GM12878 (cell line): Measurements from ENCODE around the gene MACF1. TPM values are rescaled to one million over a fixed set of nuclear protein-coding genes. Genes with fewer than 3 reads are reported as not detected.

Experiments used
- ATAC-seq: fragments of 200-7000 bp; cut with Tn5 transposase; 3 replicates; pipeline ENCODE4 v1.9.1; 2020; ENCODE audit warnings: mild to moderate bottlenecking, moderate library complexity
- BruUV-seq: library from RNA; stranded (reverse); fragments of 400-500 nt; replicated peaks from 2 replicates; lab custom pipeline; 2021; lab: Mats Ljungman, UMichigan
- CTCF ChIA-PET: fragments of 300-600 bp; sonication (Branson Sonifier 250); formaldehyde crosslinking; extraction: SDS; loops from one replicate; lab custom pipeline; 2021; ENCODE audit warnings: inconsistent platforms; lab: Yijun Ruan, JAX
- POLR2A ChIA-PET: fragments of 350-600 bp; formaldehyde crosslinking; extraction: SDS; loops from one replicate; lab custom pipeline; 2021; ENCODE audit warnings: inconsistent platforms; lab: Charles Lee
- RAD21 ChIA-PET: fragments of 300-600 bp; sonication (Branson Sonifier 250); formaldehyde crosslinking; loops from one replicate; lab custom pipeline; 2023; ENCODE audit warnings: antibody characterized with exemption; ENCODE audit not compliant: unreplicated experiment; lab: Charles Lee
- SMC1A ChIA-PET: fragments of 300-600 bp; sonication (Branson Sonifier 250); formaldehyde crosslinking; loops from one replicate; lab custom pipeline; 2023; ENCODE audit not compliant: unreplicated experiment, uncharacterized antibody; lab: Charles Lee
- DNase-seq: peaks from one replicate; pipeline ENCODE4 v3.0.0-alpha.2; 2011; ENCODE audit warnings: low read depth, low spot score
- FAIRE-seq: peaks from 3 replicates; lab custom pipeline; 2011; peaks lifted over from hg19 to GRCh38; lab: Jason Lieb, UNC
- H2AFZ ChIP-seq: 2 replicates; pipeline ENCODE4 v1.6.0; 2011; ENCODE audit warnings: low read depth, low read length, control low read depth; ENCODE audit not compliant: control insufficient read depth
- H3K27ac ChIP-seq: 2 replicates; pipeline ENCODE4 v1.5.1; 2011; ENCODE audit warnings: control low read depth; ENCODE audit not compliant: control insufficient read depth, insufficient read depth
- H3K27me3 ChIP-seq, 2 experiments: replicated peaks in 1 of 2; 2 replicates each; pipeline versions ENCODE4 v1.6.0 to v1.6.1; 2011; ENCODE audit warnings: low read length in 1 of 2; ENCODE audit not compliant: control insufficient read depth in 2 of 2, insufficient read depth in 2 of 2
- H3K36me3 ChIP-seq, 2 experiments: 2 replicates each; pipeline ENCODE4 v1.5.1; 2011; ENCODE audit warnings: low read length in 1 of 2; ENCODE audit not compliant: control insufficient read depth in 2 of 2, insufficient read depth in 2 of 2
- H3K4me1 ChIP-seq: 2 replicates; pipeline ENCODE4 v1.6.1; 2011; ENCODE audit warnings: mild to moderate bottlenecking, low read length, moderate library complexity, mixed read lengths; ENCODE audit not compliant: control insufficient read depth, insufficient read depth
- H3K4me2 ChIP-seq: 2 replicates; pipeline ENCODE4 v1.6.0; 2011; ENCODE audit warnings: control low read depth; ENCODE audit not compliant: control insufficient read depth, insufficient read depth
- H3K4me3 ChIP-seq: fragments of 200-600 bp; sonication (generic); 2 replicates; pipeline ENCODE4 v1.5.1; 2016
- H3K79me2 ChIP-seq: 2 replicates; pipeline ENCODE4 v1.6.0; 2011; ENCODE audit warnings: low read length; ENCODE audit not compliant: control insufficient read depth, insufficient read depth
- H3K9ac ChIP-seq: 2 replicates; pipeline ENCODE4 v1.8.0; 2011; ENCODE audit warnings: low read length, control low read depth, mixed read lengths; ENCODE audit not compliant: control insufficient read depth, insufficient read depth
- H3K9me3 ChIP-seq: replicated peaks from 3 replicates; pipeline ENCODE4 v1.5.1; 2011; ENCODE audit warnings: mild to moderate bottlenecking, low read length; ENCODE audit not compliant: control insufficient read depth, insufficient read depth
- H4K20me1 ChIP-seq: 2 replicates; pipeline ENCODE4 v1.6.0; 2011; ENCODE audit not compliant: control insufficient read depth, insufficient read depth
- ASH2L ChIP-seq: fragments of 300-600, 200-600 bp; sonication (generic); IDR thresholded peaks from 2 replicates; pipeline ENCODE4 v1.6.1; 2017; ENCODE audit warnings: low read depth, mild to moderate bottlenecking, borderline replicate concordance
- ATF7 ChIP-seq: fragments of 450-650 bp; IDR thresholded peaks from 2 replicates; pipeline ENCODE4 v1.6.1; 2016; ENCODE audit warnings: low read depth, mild to moderate bottlenecking
- CEBPB ChIP-seq, 2 experiments: fragments of 150-350 bp in 1 of 2; IDR thresholded peaks; 2 replicates each; pipeline ENCODE4 v1.6.1; 2012 to 2014; ENCODE audit warnings: low read depth in 2 of 2, low read length in 2 of 2, borderline replicate concordance in 1 of 2, inconsistent platforms in 1 of 2
- FOXK2 ChIP-seq: fragments of 450-650 bp; IDR thresholded peaks from 2 replicates; pipeline ENCODE4 v1.6.1; 2017; ENCODE audit warnings: mild to moderate bottlenecking, moderate library complexity
- HDGF ChIP-seq: fragments of 450-650 bp; IDR thresholded peaks from 2 replicates; pipeline ENCODE4 v1.6.1; 2016; ENCODE audit warnings: antibody characterized with exemption
- IKZF2 ChIP-seq, 2 experiments: fragments of 450-650 bp; IDR thresholded peaks; 2 replicates each; pipeline ENCODE4 v1.6.1; 2017; ENCODE audit warnings: mild to moderate bottlenecking in 2 of 2, moderate library complexity in 2 of 2
- JUNB ChIP-seq: IDR thresholded peaks from 2 replicates; pipeline ENCODE4 v1.6.1; 2016; ENCODE audit warnings: antibody characterized with exemption, mild to moderate bottlenecking
- MTA2 ChIP-seq: fragments of 450-650 bp; IDR thresholded peaks from 2 replicates; pipeline ENCODE4 v1.6.1; 2016; ENCODE audit warnings: low read depth, mild to moderate bottlenecking, moderate library complexity
- MTA3 ChIP-seq: IDR thresholded peaks from 2 replicates; pipeline ENCODE4 v1.6.1; 2012; ENCODE audit warnings: low read length, inconsistent platforms, borderline replicate concordance
- NBN ChIP-seq: fragments of 450-650 bp; IDR thresholded peaks from 2 replicates; pipeline ENCODE4 v1.6.1; 2016
- NFIC ChIP-seq: IDR thresholded peaks from 2 replicates; pipeline ENCODE4 v1.6.1; 2012; ENCODE audit warnings: low read depth, mild to moderate bottlenecking, inconsistent platforms, low read length, moderate library complexity
- NFYB ChIP-seq: IDR thresholded peaks from 2 replicates; pipeline ENCODE4 v1.6.1; 2011; ENCODE audit warnings: low read depth, mild to moderate bottlenecking, low read length, improper control_type of control experiment, moderate library complexity; ENCODE audit not compliant: insufficient read depth
- NR2C1 ChIP-seq: fragments of 450-650 bp; IDR thresholded peaks from 2 replicates; pipeline ENCODE4 v1.6.1; 2017; ENCODE audit warnings: antibody characterized with exemption, mild to moderate bottlenecking, moderate library complexity
- POLR2A ChIP-seq: IDR thresholded peaks from 2 replicates; pipeline ENCODE4 v1.6.1; 2011; ENCODE audit warnings: low read depth, mild to moderate bottlenecking, low read length
- STAT1 ChIP-seq: fragments of 450-650 bp; conservative IDR thresholded peaks from 2 replicates; pipeline ENCODE4 v1.6.1; 2014; ENCODE audit warnings: antibody characterized with exemption, mild to moderate bottlenecking
- TAF1 ChIP-seq: IDR thresholded peaks from 2 replicates; pipeline ENCODE4 v1.6.1; 2011; ENCODE audit warnings: mild to moderate bottlenecking, low read depth, low read length, borderline replicate concordance
- ZNF384 ChIP-seq: IDR thresholded peaks from 2 replicates; pipeline ENCODE4 v1.6.1; 2012; ENCODE audit warnings: low read depth, mild to moderate bottlenecking, low read length, improper control_type of control experiment, borderline replicate concordance
- WGBS: methylation state at CpG from one replicate; pipeline ENCODE4 v1.1.6; 2016; ENCODE audit warnings: low lambda C conversion rate; ENCODE audit not compliant: insufficient replicate concordance, insufficient coverage; ENCODE audit errors: missing lambda C conversion rate; 5-methylcytosine and 5-hydroxymethylcytosine counted together
- in situ Hi-C: fragments of 300-500 bp; cut with MboI; formaldehyde crosslinking; loops from 9 replicates; pipeline ENCODE4 v1.14.3; 2018; ENCODE audit warnings: mixed read lengths
- intact Hi-C: fragments of 100-400 bp; cut with micrococcal nuclease; formaldehyde crosslinking; loops from one replicate; pipeline ENCODE4 v1.14.2; 2022; ENCODE audit not compliant: unreplicated experiment
- polyA plus RNA-seq, 11 experiments: library from polyadenylated mRNA; depleted of rRNA in 4 of 11; unstranded in 6 of 11; stranded (reverse) in 5 of 11; fragments of >200 nt; fragmentation: Nextera tagmentation in 4 of 11; fragmentation: Illumina TruSeq in 1 of 11; extraction: Ambion mirVana in 4 of 11; extraction: Trizol in 1 of 11; gene quantifications; 1 replicate in 1 of 11; 2 replicates in 10 of 11; pipeline versions ENCODE4 v1.2.1 to v1.2.3, GENCODE V29; 2011 to 2016; ENCODE audit warnings: inconsistent platforms in 2 of 11, missing spikeins in 2 of 11, low read depth in 1 of 11
- total RNA-seq, 4 experiments: library from RNA; depleted of rRNA in 3 of 4; stranded (reverse); fragments of >200 nt in 3 of 4; fragmentation: Illumina TruSeq in 1 of 4; extraction: Trizol in 1 of 4; gene quantifications; 2 replicates each; pipeline versions ENCODE4 v1.2.1 to v1.2.3, GENCODE V29; 2013 to 2021
- TF ChIP-seq, protein P1 (sequence below): fragments of 450-650 bp; IDR thresholded peaks from 2 replicates; pipeline ENCODE4 v1.6.1; 2016; ENCODE audit warnings: mild to moderate bottlenecking

MACF1 gene
- total and polyA plus RNA-seq, 10 of the 15 experiments (the other 5 are each of a cell fraction or from before 2014, with no cell fraction given), result 15.5 to 201 (median 76.9) TPM

GRCh38 chr1:39266792-39267191 lies 62.3 kb downstream of the MACF1 start:
- Histone ChIP-seq H3K27me3 (no peaks in the 10 kb centered on the region), H3K9ac (no peak overlapping the region), H3K79me2 (peaks cover 84% of the 10 kb centered on the region), H3K4me1 (peaks cover 58% of the 10 kb centered on the region), H3K27ac (no peak overlapping the region), H4K20me1 (no peaks in the 10 kb centered on the region), H3K9me3 (no peaks in the 10 kb centered on the region), H2AFZ (no peak overlapping the region), H3K4me3 (no peak overlapping the region), H3K36me3 (peaks cover 2 to 15% of the 10 kb centered on the region in 2 experiments; a peak in 3 of 4 replicates), H3K4me2 (no peak overlapping the region)
- ATAC-seq, result no peak
- no TSS peak for BruUV-seq
- no peak for FAIRE-seq
- ChIA-PET POLR2A (no interaction called here), CTCF (interaction anchor here (0.6 to 25.0 kb wide), 13 partner anchors 8 to 453 kb away, joined by 3 to 918 read pairs (median 4); no protein-coding TSS in a partner anchor), RAD21 (interaction anchor here (2.0 to 10.8 kb wide), 3 partner anchors 8 to 272 kb away, joined by 10 to 117 read pairs (median 10); no protein-coding TSS in a partner anchor), SMC1A (interaction anchor here (0.6 to 13.9 kb wide), 12 partner anchors 12 to 297 kb away, joined by 3 to 155 read pairs (median 4); partner anchors contain the start of gene MACF1)
- DNase-seq, result no peak
- 93% methylated on average over 1 of the region's 1 CpG for WGBS
- TF ChIP-seq MTA2 (no peak), FOXK2 (no peak), ZNF384 (no peak), NR2C1 (no peak)
- in situ Hi-C loops, result no loop called here
- intact Hi-C loops, result no loop called here

DNA sequence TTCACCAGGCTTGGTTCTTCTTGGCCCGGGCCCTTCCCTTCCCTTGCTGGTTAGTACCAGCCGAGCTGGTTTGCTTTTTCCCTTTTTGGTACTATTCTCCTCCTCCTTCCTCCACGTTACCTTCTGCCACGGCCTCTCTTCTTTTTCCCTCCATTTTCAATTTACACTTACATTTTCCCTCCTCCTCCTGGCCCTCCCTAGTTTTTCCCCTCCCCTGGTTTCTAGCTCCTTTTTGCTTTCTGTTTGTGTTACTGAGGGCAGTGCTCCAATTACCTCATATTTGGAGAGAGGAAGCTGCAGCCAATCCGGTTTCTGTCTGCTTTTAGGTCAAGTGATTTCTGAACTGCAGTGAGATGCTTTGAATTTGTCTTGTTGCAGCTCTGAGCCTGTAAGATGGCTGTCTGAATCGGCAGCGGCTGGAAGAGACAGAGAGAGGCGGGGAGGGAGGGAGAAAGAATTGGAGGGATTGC lies 63.7 kb downstream of the MACF1 start:
- no TSS peak for BruUV-seq
- ATAC-seq (peak; percentile 29), FAIRE-seq (peak; percentile 57), DNase-seq (no peak)
- Histone ChIP-seq H3K4me3 (peak overlapping the region; percentile 57; the same call in 1 of the 2 replicates), H3K9ac (no peak overlapping the region), H3K79me2 (peaks cover 82% of the 10 kb centered on the region), H3K4me1 (peaks cover 57% of the 10 kb centered on the region), H3K4me2 (peak overlapping the region; percentile 89), H3K9me3 (no peaks in the 10 kb centered on the region), H3K27me3 (no peaks in the 10 kb centered on the region), H2AFZ (no peak overlapping the region), H4K20me1 (no peaks in the 10 kb centered on the region), H3K36me3 (peaks cover 2 to 15% of the 10 kb centered on the region in 2 experiments; a peak in 3 of 4 replicates), H3K27ac (peak overlapping the region; percentile 81)
- RAD21 ChIA-PET, result interaction anchor here (0.6 to 10.8 kb wide), 11 partner anchors 10 to 306 kb away, joined by 3 to 117 read pairs (median 3); no protein-coding TSS in a partner anchor
- POLR2A ChIA-PET, result interaction anchor here (0.6 to 2.6 kb wide), 5 partner anchors 53 to 162 kb away, joined by 3 to 14 read pairs (median 5); no protein-coding TSS in a partner anchor
- CTCF ChIA-PET, result interaction anchor here (0.7 to 25.0 kb wide), 12 partner anchors 8 to 271 kb away, joined by 3 to 918 read pairs (median 4); no protein-coding TSS in a partner anchor
- intact Hi-C loops (no loop called here), in situ Hi-C loops (no loop called here)
- WGBS, result 1% methylated on average over 8 of the region's 8 CpGs
- SMC1A ChIA-PET, result interaction anchor here (0.7 to 13.9 kb wide), 19 partner anchors 10 to 271 kb away, joined by 3 to 155 read pairs (median 5); no protein-coding TSS in a partner anchor
- 0 out of 2 replicates have a peak, but pooled peaks have one; percentile 51 for TF ChIP-seq NBN
- TF ChIP-seq ATF7, result peak; percentile 69
- no peak for TF ChIP-seq CEBPB (IDR thresholded peaks at IDR 0.05; ENCODE audit: borderline replicate concordance in 1 of 2, low read depth in 2 of 2, low read length in 2 of 2)
- peak; percentile 23; the same call in 1 of the 2 replicates for TF ChIP-seq JUNB
- TF ChIP-seq POLR2A, result peak; percentile 38; the same call in 1 of the 2 replicates
- TF ChIP-seq MTA3, result no peak
- no peak; the same call in 1 of the 2 replicates for TF ChIP-seq HDGF
- TF ChIP-seq STAT1, result no peak
- TF ChIP-seq, protein P1, sequence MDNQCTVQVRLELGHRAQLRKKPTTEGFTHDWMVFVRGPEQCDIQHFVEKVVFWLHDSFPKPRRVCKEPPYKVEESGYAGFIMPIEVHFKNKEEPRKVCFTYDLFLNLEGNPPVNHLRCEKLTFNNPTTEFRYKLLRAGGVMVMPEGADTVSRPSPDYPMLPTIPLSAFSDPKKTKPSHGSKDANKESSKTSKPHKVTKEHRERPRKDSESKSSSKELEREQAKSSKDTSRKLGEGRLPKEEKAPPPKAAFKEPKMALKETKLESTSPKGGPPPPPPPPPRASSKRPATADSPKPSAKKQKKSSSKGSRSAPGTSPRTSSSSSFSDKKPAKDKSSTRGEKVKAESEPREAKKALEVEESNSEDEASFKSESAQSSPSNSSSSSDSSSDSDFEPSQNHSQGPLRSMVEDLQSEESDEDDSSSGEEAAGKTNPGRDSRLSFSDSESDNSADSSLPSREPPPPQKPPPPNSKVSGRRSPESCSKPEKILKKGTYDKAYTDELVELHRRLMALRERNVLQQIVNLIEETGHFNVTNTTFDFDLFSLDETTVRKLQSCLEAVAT, result 0 out of 2 replicates have a peak, but pooled peaks have one; percentile 24
- TF ChIP-seq ASH2L, result no peak
- TF ChIP-seq NFYB, result peak; percentile 42; the same call in 1 of the 2 replicates
- TF ChIP-seq NFIC, result peak; percentile 31; the same call in 1 of the 2 replicates
- peak; percentile 19 to 33; a peak in 1 of 4 replicates for TF ChIP-seq IKZF2 (IDR thresholded peaks at IDR 0.05)
- TF ChIP-seq TAF1, result no peak
